ENCODE measurements around the gene DOCK3.

- TF ChIP-seq, protein P1, sequence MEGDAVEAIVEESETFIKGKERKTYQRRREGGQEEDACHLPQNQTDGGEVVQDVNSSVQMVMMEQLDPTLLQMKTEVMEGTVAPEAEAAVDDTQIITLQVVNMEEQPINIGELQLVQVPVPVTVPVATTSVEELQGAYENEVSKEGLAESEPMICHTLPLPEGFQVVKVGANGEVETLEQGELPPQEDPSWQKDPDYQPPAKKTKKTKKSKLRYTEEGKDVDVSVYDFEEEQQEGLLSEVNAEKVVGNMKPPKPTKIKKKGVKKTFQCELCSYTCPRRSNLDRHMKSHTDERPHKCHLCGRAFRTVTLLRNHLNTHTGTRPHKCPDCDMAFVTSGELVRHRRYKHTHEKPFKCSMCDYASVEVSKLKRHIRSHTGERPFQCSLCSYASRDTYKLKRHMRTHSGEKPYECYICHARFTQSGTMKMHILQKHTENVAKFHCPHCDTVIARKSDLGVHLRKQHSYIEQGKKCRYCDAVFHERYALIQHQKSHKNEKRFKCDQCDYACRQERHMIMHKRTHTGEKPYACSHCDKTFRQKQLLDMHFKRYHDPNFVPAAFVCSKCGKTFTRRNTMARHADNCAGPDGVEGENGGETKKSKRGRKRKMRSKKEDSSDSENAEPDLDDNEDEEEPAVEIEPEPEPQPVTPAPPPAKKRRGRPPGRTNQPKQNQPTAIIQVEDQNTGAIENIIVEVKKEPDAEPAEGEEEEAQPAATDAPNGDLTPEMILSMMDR (IDR thresholded peaks at IDR 0.05), result no peak
- TF ChIP-seq EP300 (IDR thresholded peaks at IDR 0.05), result no peak
These were observed 36.8 kb upstream of the DOCK3 start for GRCh38 chr3:50637945-50638344.
